Kidney epithelial cell (primary cell): ENCODE data around the gene MED7. TPM values are rescaled to one million over a fixed set of nuclear protein-coding genes. Genes with fewer than 3 reads are reported as not detected.
A peak's percentile ranks its signal among the peaks of the same experiment; 100 is the strongest.

ENCODE experiments used
- DNase-seq: peaks from one replicate; pipeline ENCODE4 v3.0.0-alpha.2; 2010; ENCODE audit warnings: low read depth
- H3K27me3 ChIP-seq: 2 replicates; pipeline ENCODE4 v1.6.0; 2011; ENCODE audit warnings: low read length; ENCODE audit not compliant: control insufficient read depth, insufficient read depth
- H3K36me3 ChIP-seq: 2 replicates; pipeline ENCODE4 v1.5.1; 2011; ENCODE audit warnings: low read length; ENCODE audit not compliant: control insufficient read depth, insufficient read depth
- H3K4me3 ChIP-seq: 2 replicates; pipeline ENCODE4 v1.5.1; 2011; ENCODE audit warnings: low read depth, mild to moderate bottlenecking, control low read depth, low read length
- CTCF ChIP-seq: IDR thresholded peaks from 2 replicates; pipeline ENCODE4 v1.5.1; 2011; ENCODE audit warnings: mild to moderate bottlenecking, moderate library complexity, low read length, control low read depth, inconsistent platforms; ENCODE audit not compliant: insufficient read depth, poor library complexity, severe bottlenecking
- total RNA-seq: library from RNA; depleted of rRNA; stranded (reverse); fragments of >200 nt; gene quantifications from 2 replicates; pipeline ENCODE4 v1.2.3, GENCODE V29; 2015

MED7 gene
- total RNA-seq, 1 donor from 2014 or later, result 12.2 TPM

GRCh38 chr5:157107508-157107907 lies 35.2 kb downstream of the MED7 start:
- TF ChIP-seq CTCF, result no peak
- DNase-seq, result no peak

GRCh38 chr5:157106630-157107461 lies 35.8 kb downstream of the MED7 start:
- TF ChIP-seq CTCF, result no peak

More at GRCh38 chr5:157107508-157107907, 35.2 kb downstream of the MED7 start:
- H3K36me3 ChIP-seq, result no peaks in the 10 kb centered on the region
- no peaks in the 10 kb centered on the region for H3K27me3 ChIP-seq
- no peak overlapping the region for H3K4me3 ChIP-seq

GRCh38 chr5:157100140-157100679 lies 42.5 kb downstream of the MED7 start:
- peak; percentile 19 for DNase-seq
- Histone ChIP-seq H3K4me3 (no peak overlapping the region), H3K27me3 (no peaks in the 10 kb centered on the region), H3K36me3 (no peaks in the 10 kb centered on the region)
- no peak for TF ChIP-seq CTCF

More at GRCh38 chr5:157106630-157107461, 35.8 kb downstream of the MED7 start:
- no peaks in the 10 kb centered on the region for H3K36me3 ChIP-seq
- no peak for DNase-seq
- no peak overlapping the region for H3K4me3 ChIP-seq
- H3K27me3 ChIP-seq, result no peaks in the 10 kb centered on the region

- no peak for DNase-seq
- Histone ChIP-seq H3K27me3 (no peaks in the 10 kb centered on the region), H3K4me3 (no peak overlapping the region), H3K36me3 (no peaks in the 10 kb centered on the region)
- TF ChIP-seq CTCF, result no peak
These were observed 54.2 kb downstream of the MED7 start for GRCh38 chr5:157088342-157088990.

Other genes with a start within 250 kb of the MED7 start
- gene TIMD4, start 179.6 kb downstream of the MED7 start, total RNA-seq, result not detected in 2 replicates
- gene HAVCR1, start 83.7 kb downstream of the MED7 start, total RNA-seq, result 0.29 and 1.4 TPM in 2 replicates
- gene HAVCR2, start 33.8 kb downstream of the MED7 start, total RNA-seq, result 1.5 and 1.6 TPM in 2 replicates
- gene GARIN3, start 23.4 kb upstream of the MED7 start, total RNA-seq, result not detected in 2 replicates
- gene ITK, start 38.0 kb upstream of the MED7 start, total RNA-seq, result not detected in 2 replicates
- 93.5 and 99.9 TPM in 2 replicates for gene CYFIP2, start 123.3 kb upstream of the MED7 start, total RNA-seq